Stomach smooth muscle (tissue), 2 donors: ENCODE data around the gene RARG.

ENCODE experiments used
- H3K27ac ChIP-seq: one replicate; pipeline ENCODE4 v1.7.0; 2013; ENCODE audit warnings: mild to moderate bottlenecking, low read length, inconsistent platforms
- H3K27me3 ChIP-seq, 2 donors: one replicate each; pipeline ENCODE4 v1.7.0; 2013; ENCODE audit warnings: low read length in 2 of 2; ENCODE audit not compliant: insufficient read depth in 2 of 2, control insufficient read depth in 1 of 2
- H3K36me3 ChIP-seq, 2 donors: one replicate each; pipeline ENCODE4 v1.7.0; 2013; ENCODE audit warnings: low read length in 2 of 2; ENCODE audit not compliant: control insufficient read depth in 2 of 2, insufficient read depth in 2 of 2
- H3K4me1 ChIP-seq: one replicate; pipeline ENCODE4 v1.7.0; 2013; ENCODE audit warnings: low read length; ENCODE audit not compliant: control insufficient read depth, insufficient read depth
- H3K4me3 ChIP-seq, 2 donors: one replicate each; pipeline ENCODE4 v1.7.0; 2013; ENCODE audit warnings: low read length in 2 of 2
- H3K9ac ChIP-seq, 2 donors: one replicate each; pipeline ENCODE4 v1.7.0; 2013; ENCODE audit warnings: low read length in 2 of 2, mild to moderate bottlenecking in 1 of 2
- H3K9me3 ChIP-seq, 2 donors: one replicate each; pipeline ENCODE4 v1.7.0; 2013; ENCODE audit warnings: low read length in 2 of 2; ENCODE audit not compliant: control insufficient read depth in 2 of 2
- donor health status: healthy.
- donor health status: Pancreatic carcinoma.

RARG gene

GRCh38 chr12:53195516-53196420, 36.2 kb downstream of the RARG start:
- Histone ChIP-seq H3K27ac (no peak overlapping the region), H3K27me3 (no peaks in the 10 kb centered on the region), H3K9me3 (no peaks in the 10 kb centered on the region), H3K9ac (peak overlapping the region in 1 of 2 donors; percentile 42), H3K4me3 (no peak overlapping the region), H3K4me1 (peaks cover 12% of the 10 kb centered on the region), H3K36me3 (peaks cover 0 to 5% of the 10 kb centered on the region in 2 donors)

- Histone ChIP-seq H3K36me3 (peaks cover 0 to 5% of the 10 kb centered on the region in 2 donors), H3K4me1 (peaks cover 17% of the 10 kb centered on the region)
These were observed 37.0 kb downstream of the RARG start for GRCh38 chr12:53194973-53195372.

GRCh38 chr12:53193985-53194716, 37.9 kb downstream of the RARG start:
- no peaks in the 10 kb centered on the region for H3K9me3 ChIP-seq
- H3K36me3 ChIP-seq: peaks cover 0 to 5% of the 10 kb centered on the region in 2 donors
- peak overlapping the region in 1 of 2 donors; percentile 36 for H3K9ac ChIP-seq
- H3K27ac ChIP-seq: no peak overlapping the region
- H3K27me3 ChIP-seq: no peaks in the 10 kb centered on the region
- H3K4me3 ChIP-seq: no peak overlapping the region
- H3K4me1 ChIP-seq: peaks cover 17% of the 10 kb centered on the region

More at GRCh38 chr12:53194973-53195372, 37.0 kb downstream of the RARG start:
- Histone ChIP-seq H3K9ac (peak overlapping the region in 1 of 2 donors; percentile 42), H3K27ac (no peak overlapping the region), H3K4me3 (no peak overlapping the region), H3K27me3 (no peaks in the 10 kb centered on the region), H3K9me3 (no peaks in the 10 kb centered on the region)

GRCh38 chr12:53193040-53193439, 39.0 kb downstream of the RARG start:
- H3K9ac ChIP-seq: no peak overlapping the region

GRCh38 chr12:53192531-53193021, 39.4 kb downstream of the RARG start:
- Histone ChIP-seq H3K9ac (no peak overlapping the region), H3K4me1 (peaks cover 11% of the 10 kb centered on the region)

More at GRCh38 chr12:53193040-53193439, 39.0 kb downstream of the RARG start:
- Histone ChIP-seq H3K27ac (no peak overlapping the region), H3K4me1 (peaks cover 16% of the 10 kb centered on the region), H3K4me3 (no peak overlapping the region), H3K36me3 (peaks cover 3 to 13% of the 10 kb centered on the region in 2 donors), H3K27me3 (no peaks in the 10 kb centered on the region), H3K9me3 (no peaks in the 10 kb centered on the region)

GRCh38 chr12:53191885-53192530, 40.0 kb downstream of the RARG start:
- H3K9ac ChIP-seq: no peak overlapping the region
- H3K9me3 ChIP-seq: no peaks in the 10 kb centered on the region
- H3K27me3 ChIP-seq: no peaks in the 10 kb centered on the region
- H3K4me1 ChIP-seq: peaks cover 6% of the 10 kb centered on the region
- H3K27ac ChIP-seq: no peak overlapping the region
- peaks cover 12 to 22% of the 10 kb centered on the region in 2 donors for H3K36me3 ChIP-seq
- no peak overlapping the region for H3K4me3 ChIP-seq

More at GRCh38 chr12:53192531-53193021, 39.4 kb downstream of the RARG start:
- no peaks in the 10 kb centered on the region for H3K27me3 ChIP-seq
- peaks cover 6 to 16% of the 10 kb centered on the region in 2 donors for H3K36me3 ChIP-seq
- no peak overlapping the region for H3K4me3 ChIP-seq
- no peaks in the 10 kb centered on the region for H3K9me3 ChIP-seq
- no peak overlapping the region for H3K27ac ChIP-seq

- Histone ChIP-seq H3K9me3 (no peaks in the 10 kb centered on the region), H3K9ac (peak overlapping the region in 1 of 2 donors; percentile 21), H3K27me3 (no peaks in the 10 kb centered on the region), H3K36me3 (peaks cover 19 to 29% of the 10 kb centered on the region in 2 donors), H3K4me3 (no peak overlapping the region), H3K4me1 (peaks cover 6% of the 10 kb centered on the region), H3K27ac (no peak overlapping the region)
These were observed 40.7 kb downstream of the RARG start for GRCh38 chr12:53191096-53191884.

- H3K4me3 ChIP-seq: no peak overlapping the region
- H3K9ac ChIP-seq: no peak overlapping the region
- peaks cover 6% of the 10 kb centered on the region for H3K4me1 ChIP-seq
- no peak overlapping the region for H3K27ac ChIP-seq
- H3K36me3 ChIP-seq: peaks cover 28 to 39% of the 10 kb centered on the region in 2 donors
- no peaks in the 10 kb centered on the region for H3K27me3 ChIP-seq
- H3K9me3 ChIP-seq: no peaks in the 10 kb centered on the region
These were observed 41.8 kb downstream of the RARG start for GRCh38 chr12:53190108-53190729.

- no peaks in the 10 kb centered on the region for H3K27me3 ChIP-seq
- peaks cover 45 to 54% of the 10 kb centered on the region in 2 donors for H3K36me3 ChIP-seq
- H3K9ac ChIP-seq: no peak overlapping the region
- no peak overlapping the region for H3K27ac ChIP-seq
- H3K4me1 ChIP-seq: peaks cover 25% of the 10 kb centered on the region
- no peaks in the 10 kb centered on the region for H3K9me3 ChIP-seq
- H3K4me3 ChIP-seq: no peak overlapping the region
These were observed 44.7 kb downstream of the RARG start for GRCh38 chr12:53187145-53187899.
